Measurements from ENCODE around the gene UBE2V1.

The UBE2V1 gene

DNA sequence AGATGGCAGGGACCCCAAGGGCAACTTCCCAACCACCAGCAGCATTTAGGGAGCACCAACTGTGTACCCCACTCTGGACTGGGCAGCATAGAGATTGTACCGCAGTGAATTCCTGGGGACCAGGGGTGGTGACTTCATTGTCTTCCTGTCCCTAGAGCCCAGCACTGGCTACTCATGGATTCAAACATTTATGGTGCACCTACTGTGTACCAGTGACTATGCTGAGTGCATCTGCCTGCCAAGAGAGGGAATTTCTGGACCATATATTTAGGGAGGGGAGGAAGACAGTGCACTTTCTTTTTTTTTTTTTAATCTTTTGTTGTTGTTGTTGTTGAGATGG is 55.3 kb downstream of the UBE2V1 start:
- no peaks in the 10 kb centered on the region for H3K36me3 ChIP-seq (replicated peaks; ENCODE audit: low read depth, low read length)
- no peak overlapping the region for H3K4me3 ChIP-seq (ENCODE audit: low read length)
- TF ChIP-seq, protein P1, sequence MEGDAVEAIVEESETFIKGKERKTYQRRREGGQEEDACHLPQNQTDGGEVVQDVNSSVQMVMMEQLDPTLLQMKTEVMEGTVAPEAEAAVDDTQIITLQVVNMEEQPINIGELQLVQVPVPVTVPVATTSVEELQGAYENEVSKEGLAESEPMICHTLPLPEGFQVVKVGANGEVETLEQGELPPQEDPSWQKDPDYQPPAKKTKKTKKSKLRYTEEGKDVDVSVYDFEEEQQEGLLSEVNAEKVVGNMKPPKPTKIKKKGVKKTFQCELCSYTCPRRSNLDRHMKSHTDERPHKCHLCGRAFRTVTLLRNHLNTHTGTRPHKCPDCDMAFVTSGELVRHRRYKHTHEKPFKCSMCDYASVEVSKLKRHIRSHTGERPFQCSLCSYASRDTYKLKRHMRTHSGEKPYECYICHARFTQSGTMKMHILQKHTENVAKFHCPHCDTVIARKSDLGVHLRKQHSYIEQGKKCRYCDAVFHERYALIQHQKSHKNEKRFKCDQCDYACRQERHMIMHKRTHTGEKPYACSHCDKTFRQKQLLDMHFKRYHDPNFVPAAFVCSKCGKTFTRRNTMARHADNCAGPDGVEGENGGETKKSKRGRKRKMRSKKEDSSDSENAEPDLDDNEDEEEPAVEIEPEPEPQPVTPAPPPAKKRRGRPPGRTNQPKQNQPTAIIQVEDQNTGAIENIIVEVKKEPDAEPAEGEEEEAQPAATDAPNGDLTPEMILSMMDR (IDR thresholded peaks at IDR 0.05; ENCODE audit: low read depth, low read length), result no peak
- TF ChIP-seq EZH2phosphoT487 (IDR thresholded peaks at IDR 0.05; ENCODE audit: low read depth), result no peak
- H3K27me3 ChIP-seq (ENCODE audit: low read depth, low read length), result peaks cover 20% of the 10 kb centered on the region
- H3K4me1 ChIP-seq (ENCODE audit: low read length), result peaks cover 26% of the 10 kb centered on the region
- H2AFZ ChIP-seq (ENCODE audit: low read depth, low read length), result no peak overlapping the region
- H3K9me3 ChIP-seq (ENCODE audit: insufficient read depth, low read length), result no peaks in the 10 kb centered on the region
- no peaks in the 10 kb centered on the region for H4K20me1 ChIP-seq (ENCODE audit: insufficient read depth, low read length)
- no peak overlapping the region for H3K9ac ChIP-seq (ENCODE audit: low read length)
- H3K4me2 ChIP-seq (ENCODE audit: low read length), result no peak overlapping the region
- no peaks in the 10 kb centered on the region for H3K79me2 ChIP-seq (ENCODE audit: low read length)
- H3K27ac ChIP-seq (ENCODE audit: low read length), result no peak overlapping the region

DNA sequence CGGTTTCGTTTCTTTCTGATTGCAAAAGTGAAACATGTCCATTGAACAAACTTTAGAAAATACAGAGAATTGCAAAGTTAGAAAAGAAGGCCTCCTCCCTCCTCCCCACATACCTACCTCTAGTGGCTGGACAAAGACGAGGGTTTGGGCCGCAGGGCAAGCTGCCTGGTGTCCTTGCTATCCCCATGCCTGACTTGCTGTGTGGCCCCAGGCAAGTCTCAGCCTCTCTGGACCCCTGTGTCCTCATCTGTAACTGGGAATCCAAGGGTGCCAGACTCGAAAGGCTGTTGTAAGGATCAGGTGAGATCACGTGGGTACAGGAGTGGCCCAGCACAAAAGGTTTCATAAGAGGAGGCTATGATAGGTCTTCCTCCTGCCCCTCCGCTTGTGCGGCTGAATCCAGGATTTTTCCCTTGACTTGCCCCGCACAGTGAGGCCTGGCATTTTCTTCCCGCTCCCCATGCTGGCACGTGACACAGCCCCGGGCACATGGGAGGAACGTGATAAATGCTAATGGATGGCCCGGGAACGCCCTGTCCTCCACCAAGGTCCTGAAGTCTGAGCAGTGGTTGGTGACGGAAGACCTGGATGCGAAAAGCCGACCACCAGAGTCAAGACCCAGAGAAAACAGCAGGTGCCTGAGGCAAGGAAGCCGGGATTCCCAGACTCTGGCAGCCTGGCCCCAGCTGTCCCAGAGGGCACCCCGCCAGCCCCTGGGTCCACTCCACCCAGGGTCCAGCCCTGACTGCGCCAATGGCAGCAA is 55.8 kb downstream of the UBE2V1 start:
- H3K9me3 ChIP-seq (ENCODE audit: insufficient read depth, low read length), result no peaks in the 10 kb centered on the region
- no peak overlapping the region for H3K27ac ChIP-seq (ENCODE audit: low read length)
- no peaks in the 10 kb centered on the region for H4K20me1 ChIP-seq (ENCODE audit: insufficient read depth, low read length)
- H2AFZ ChIP-seq (ENCODE audit: low read depth, low read length), result no peak overlapping the region; the same call in 1 of the 2 replicates
- peaks cover 26% of the 10 kb centered on the region for H3K4me1 ChIP-seq (ENCODE audit: low read length)
- H3K4me2 ChIP-seq (ENCODE audit: low read length), result peak overlapping the region; percentile 31
- peaks cover 20% of the 10 kb centered on the region for H3K27me3 ChIP-seq (ENCODE audit: low read depth, low read length)
- H3K9ac ChIP-seq (ENCODE audit: low read length), result no peak overlapping the region
- no peaks in the 10 kb centered on the region for H3K79me2 ChIP-seq (ENCODE audit: low read length)
- no peak overlapping the region for H3K4me3 ChIP-seq (ENCODE audit: low read length)
- TF ChIP-seq EZH2phosphoT487 (IDR thresholded peaks at IDR 0.05; ENCODE audit: low read depth), result no peak
- TF ChIP-seq, protein P1 (IDR thresholded peaks at IDR 0.05; ENCODE audit: low read depth, low read length), result no peak
- no peaks in the 10 kb centered on the region for H3K36me3 ChIP-seq (replicated peaks; ENCODE audit: low read depth, low read length)

DNA sequence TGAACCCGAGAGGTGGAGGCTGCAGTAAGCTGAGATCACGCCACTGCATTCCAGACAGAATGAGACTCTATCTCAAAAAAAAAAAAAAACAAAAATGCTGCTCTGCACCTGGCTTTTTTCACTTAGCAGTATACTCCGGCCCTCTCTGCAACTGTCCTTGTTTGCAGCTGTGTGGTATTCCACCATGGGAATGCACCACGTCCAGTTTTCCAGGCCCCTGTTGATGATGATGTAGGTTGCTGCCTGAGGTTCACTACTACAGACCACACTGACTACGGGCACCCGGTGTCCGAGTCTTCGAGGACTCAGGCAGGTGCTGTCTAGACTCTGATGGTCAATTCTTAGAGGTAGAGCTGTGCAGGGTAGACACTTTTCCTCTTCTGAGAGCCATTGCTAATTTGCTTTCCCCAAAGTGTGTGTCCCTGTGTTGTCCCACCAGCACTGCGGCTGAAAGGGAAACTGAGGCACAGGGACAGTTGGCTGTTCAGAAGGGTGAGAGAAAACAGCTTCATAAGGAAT is 56.5 kb downstream of the UBE2V1 start:
- Histone ChIP-seq H2AFZ (ENCODE audit: low read depth, low read length) (no peak overlapping the region), H3K79me2 (ENCODE audit: low read length) (no peaks in the 10 kb centered on the region), H3K36me3 (replicated peaks; ENCODE audit: low read depth, low read length) (no peaks in the 10 kb centered on the region), H3K9me3 (ENCODE audit: insufficient read depth, low read length) (no peaks in the 10 kb centered on the region), H3K4me1 (ENCODE audit: low read length) (peaks cover 26% of the 10 kb centered on the region), H4K20me1 (ENCODE audit: insufficient read depth, low read length) (no peaks in the 10 kb centered on the region), H3K4me2 (ENCODE audit: low read length) (peak overlapping the region; percentile 31), H3K27me3 (ENCODE audit: low read depth, low read length) (peaks cover 20% of the 10 kb centered on the region), H3K9ac (ENCODE audit: low read length) (no peak overlapping the region), H3K4me3 (ENCODE audit: low read length) (no peak overlapping the region), H3K27ac (ENCODE audit: low read length) (no peak overlapping the region)
- no peak for TF ChIP-seq EZH2phosphoT487 (IDR thresholded peaks at IDR 0.05; ENCODE audit: low read depth)
- TF ChIP-seq, protein P1 (IDR thresholded peaks at IDR 0.05; ENCODE audit: low read depth, low read length), result no peak

DNA sequence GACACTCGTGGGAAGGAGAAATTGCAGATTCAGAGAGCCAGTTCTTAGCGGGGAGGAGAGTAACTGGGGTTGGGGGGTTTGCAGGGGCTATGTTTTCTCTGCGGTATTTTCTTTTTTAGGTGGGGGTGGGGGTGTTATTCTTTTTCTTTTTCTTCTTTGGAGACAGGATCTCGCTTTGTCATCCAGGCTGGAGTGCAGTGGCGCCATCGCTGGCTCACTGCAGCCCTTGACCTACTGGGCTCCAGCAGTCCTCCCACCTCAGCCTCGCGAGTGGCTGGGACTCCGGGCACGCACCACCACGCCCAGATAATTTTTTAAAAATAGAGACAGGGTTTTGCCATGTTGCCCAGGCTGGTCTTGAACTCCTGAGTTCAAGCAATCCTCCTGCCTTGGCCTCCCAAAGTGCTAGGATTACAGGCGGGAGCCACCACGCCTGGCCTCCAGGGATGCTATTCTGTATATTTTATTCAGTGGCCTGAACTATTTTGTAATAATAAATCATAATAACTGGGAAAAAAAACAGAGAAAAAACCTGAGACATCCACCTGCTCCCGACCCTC is 57.3 kb downstream of the UBE2V1 start:
- H3K36me3 ChIP-seq (replicated peaks; ENCODE audit: low read depth, low read length), result no peaks in the 10 kb centered on the region
- H3K9ac ChIP-seq (ENCODE audit: low read length), result no peak overlapping the region
- H3K4me3 ChIP-seq (ENCODE audit: low read length), result no peak overlapping the region
- no peak overlapping the region for H3K27ac ChIP-seq (ENCODE audit: low read length)
- 0 out of 2 replicates have a peak overlapping the region, but pooled peaks have one; percentile 10 for H3K4me2 ChIP-seq (ENCODE audit: low read length)
- H3K27me3 ChIP-seq (ENCODE audit: low read depth, low read length), result peaks cover 20% of the 10 kb centered on the region
- no peaks in the 10 kb centered on the region for H3K9me3 ChIP-seq (ENCODE audit: insufficient read depth, low read length)
- TF ChIP-seq, protein P1 (IDR thresholded peaks at IDR 0.05; ENCODE audit: low read depth, low read length), result no peak
- no peak for TF ChIP-seq EZH2phosphoT487 (IDR thresholded peaks at IDR 0.05; ENCODE audit: low read depth)
- H4K20me1 ChIP-seq (ENCODE audit: insufficient read depth, low read length), result no peaks in the 10 kb centered on the region
- H3K79me2 ChIP-seq (ENCODE audit: low read length), result no peaks in the 10 kb centered on the region
- no peak overlapping the region for H2AFZ ChIP-seq (ENCODE audit: low read depth, low read length)
- peaks cover 26% of the 10 kb centered on the region for H3K4me1 ChIP-seq (ENCODE audit: low read length)
